Measurements from ENCODE around the gene UPF3B.

The UPF3B gene

GRCh38 chrX:119885554-119886428 is 33.0 kb upstream of the UPF3B start:
- TF ChIP-seq CTCF (IDR thresholded peaks at IDR 0.05; ENCODE audit: low read depth, low read length, missing control alignments): no peak
- DNase-seq (ENCODE audit: low read depth): no peak

GRCh38 chrX:119880552-119881437 is 28.0 kb upstream of the UPF3B start:
- peak; percentile 73 for TF ChIP-seq CTCF (IDR thresholded peaks at IDR 0.05; ENCODE audit: low read depth, low read length, missing control alignments)
- no peak overlapping the region for H3K4me3 ChIP-seq (ENCODE audit: low read depth, low read length)
- DNase-seq (ENCODE audit: low read depth): peak; percentile 21

More at GRCh38 chrX:119885554-119886428, 33.0 kb upstream of the UPF3B start:
- no peak overlapping the region for H3K4me3 ChIP-seq (ENCODE audit: low read depth, low read length)

- peak; percentile 30 for DNase-seq (ENCODE audit: low read depth)
- TF ChIP-seq CTCF (IDR thresholded peaks at IDR 0.05; ENCODE audit: low read depth, low read length, missing control alignments): no peak
- no peak overlapping the region for H3K4me3 ChIP-seq (ENCODE audit: low read depth, low read length)
Measured at GRCh38 chrX:119880076-119880475, 27.3 kb upstream of the UPF3B start.

GRCh38 chrX:119878740-119879139 is 26.0 kb upstream of the UPF3B start:
- no peak for TF ChIP-seq CTCF (IDR thresholded peaks at IDR 0.05; ENCODE audit: low read depth, low read length, missing control alignments)
- DNase-seq (ENCODE audit: low read depth): no peak
- no peak overlapping the region for H3K4me3 ChIP-seq (ENCODE audit: low read depth, low read length)

GRCh38 chrX:119871599-119872395 is 19.0 kb upstream of the UPF3B start, which contains the start of the genes NDUFA1 and RNF113A:
Gene NDUFA1, plus strand, starts transcription at chrX:119871832. Its CDS starts 80 bp downstream, at chrX:119871912.
Gene RNF113A, minus strand, starts transcription at chrX:119871733. Its CDS starts 120 bp downstream, at chrX:119871613.
- H3K4me3 ChIP-seq (ENCODE audit: low read depth, low read length): peak within 1 kb of the TSS; percentile 87
- DNase-seq (ENCODE audit: low read depth): peak; percentile 70
- no peak for TF ChIP-seq CTCF (IDR thresholded peaks at IDR 0.05; ENCODE audit: low read depth, low read length, missing control alignments)

- DNase-seq (ENCODE audit: low read depth): no peak
- no peak for TF ChIP-seq CTCF (IDR thresholded peaks at IDR 0.05; ENCODE audit: low read depth, low read length, missing control alignments)
- H3K4me3 ChIP-seq (ENCODE audit: low read depth, low read length): peak overlapping the region; percentile 87
Measured at GRCh38 chrX:119871245-119871598, 18.5 kb upstream of the UPF3B start.
